Bone marrow (tissue), 2 donors: ENCODE results near the gene IL13.

Experiments used
- DNase-seq, 2 donors: peaks; one replicate each; lab custom pipeline; 2025; lab: John Stamatoyannopoulos, UW

Gene IL13

GRCh38 chr5:132655821-132656773 is 1.9 kb upstream of the IL13 start:
- DNase-seq: no peak

GRCh38 chr5:132656774-132657355 is 1.1 kb upstream of the IL13 start:
- DNase-seq: no peak

- no peak for DNase-seq
Measured at GRCh38 chr5:132658381-132659302, 669 bp downstream of the IL13 start.

- DNase-seq: no peak
Measured at GRCh38 chr5:132659598-132660493, 1.9 kb downstream of the IL13 start.

- DNase-seq: no peak
Measured at GRCh38 chr5:132661231-132662003, 3.4 kb downstream of the IL13 start.

- DNase-seq: no peak
Measured at GRCh38 chr5:132662004-132662401, 4.0 kb downstream of the IL13 start.

GRCh38 chr5:132662925-132663770 is 5.2 kb downstream of the IL13 start:
- DNase-seq: no peak

- no peak for DNase-seq
Measured at GRCh38 chr5:132663771-132664695, 6.1 kb downstream of the IL13 start.

- no peak for DNase-seq
Measured at GRCh38 chr5:132664696-132665209, 6.8 kb downstream of the IL13 start.

GRCh38 chr5:132665574-132666080 is 7.7 kb downstream of the IL13 start:
- no peak for DNase-seq

- DNase-seq: no peak
Measured at GRCh38 chr5:132666310-132667123, 8.5 kb downstream of the IL13 start.

GRCh38 chr5:132667309-132667708 is 9.3 kb downstream of the IL13 start:
- DNase-seq: no peak

GRCh38 chr5:132667761-132668705 is 10.1 kb downstream of the IL13 start:
- DNase-seq: no peak

- DNase-seq: no peak
Measured at GRCh38 chr5:132668706-132669454, 10.9 kb downstream of the IL13 start.

- no peak for DNase-seq
Measured at GRCh38 chr5:132669455-132669820, 11.5 kb downstream of the IL13 start.
